Measurements from ENCODE around the gene KIF1B. TPM values are rescaled to one million over a fixed set of nuclear protein-coding genes. Genes with fewer than 3 reads are reported as not detected.
"Not testable (repeated sequence)": the region's sequence is repeated elsewhere in the genome, so short reads cannot be mapped to it uniquely, and the experiment has no call there.

The KIF1B gene
- total RNA-seq, 2 experiments from 2014 or later: 7.1 to 8.9 TPM

- no peak for TF ChIP-seq CTCF (IDR thresholded peaks at IDR 0.05)
- ChIA-PET CTCF (interaction anchor here (2.8 kb wide), 1 partner anchor 17 kb away, joined by 11 read pairs; the partner anchor contains the start of gene KIF1B), POLR2A (no interaction called here)
- ATAC-seq: no peak
- Mint-ChIP-seq H3K36me3 (ENCODE audit: low read depth) (no peaks in the 10 kb centered on the region), H3K9me3 (peaks cover under 1% of the 10 kb centered on the region), H3K4me3 (no peak overlapping the region), H3K27ac (no peak overlapping the region), H3K27me3 (peaks cover 9% of the 10 kb centered on the region), H3K4me1 (ENCODE audit: low read depth) (no peaks in the 10 kb centered on the region)
- no peak for DNase-seq
- intact Hi-C loops (cut with micrococcal nuclease): no loop called here
Measured at GRCh38 chr1:10193288-10193687, 17.1 kb upstream of the KIF1B start.

- Mint-ChIP-seq H3K27ac (no peak overlapping the region), H3K36me3 (ENCODE audit: low read depth) (no peaks in the 10 kb centered on the region), H3K27me3 (peaks cover 9% of the 10 kb centered on the region), H3K4me1 (ENCODE audit: low read depth) (no peaks in the 10 kb centered on the region), H3K4me3 (no peak overlapping the region), H3K9me3 (no peaks in the 10 kb centered on the region)
- CTCF ChIA-PET: interaction anchor here (2.8 kb wide), 1 partner anchor 14 kb away, joined by 14 read pairs; the partner anchor contains the start of gene KIF1B
- TF ChIP-seq CTCF (IDR thresholded peaks at IDR 0.05): no peak
- DNase-seq (no peak), ATAC-seq (no peak)
- intact Hi-C loops (cut with micrococcal nuclease): no loop called here
- POLR2A ChIA-PET: interaction anchor here (1.2 kb wide), 1 partner anchor 73 kb away, joined by 3 read pairs; no protein-coding TSS in a partner anchor
Measured at GRCh38 chr1:10195570-10195969, 14.8 kb upstream of the KIF1B start.

- H3K4me1 Mint-ChIP-seq (ENCODE audit: low read depth): no peaks in the 10 kb centered on the region
- intact Hi-C loops (cut with micrococcal nuclease): no loop called here
- TF ChIP-seq CTCF (IDR thresholded peaks at IDR 0.05): no peak
- H3K4me3 Mint-ChIP-seq: no peak overlapping the region
- H3K27me3 Mint-ChIP-seq: peaks cover 12% of the 10 kb centered on the region
- no peak for DNase-seq
- CTCF ChIA-PET: interaction anchor here (1.2 kb wide), 1 partner anchor 12 kb away, joined by 3 read pairs; no protein-coding TSS in a partner anchor
- POLR2A ChIA-PET: no interaction called here
- no peak overlapping the region for H3K27ac Mint-ChIP-seq
- H3K36me3 Mint-ChIP-seq (ENCODE audit: low read depth): no peaks in the 10 kb centered on the region
- H3K9me3 Mint-ChIP-seq: no peaks in the 10 kb centered on the region
- no peak for ATAC-seq
Measured at GRCh38 chr1:10196976-10197375, 13.4 kb upstream of the KIF1B start.

GRCh38 chr1:10200620-10201019, 9.8 kb upstream of the KIF1B start:
- CTCF ChIA-PET: interaction anchor here (1.1 to 2.7 kb wide), 2 partner anchors 9 to 137 kb away, joined by 4 to 16 read pairs; partner anchors contain the start of gene KIF1B
- H3K4me3 Mint-ChIP-seq: no peak overlapping the region
- POLR2A ChIA-PET: interaction anchor here (0.6 kb wide), 1 partner anchor 117 kb away, joined by 3 read pairs; no protein-coding TSS in a partner anchor
- no peak for TF ChIP-seq CTCF (IDR thresholded peaks at IDR 0.05)
- intact Hi-C loops (cut with micrococcal nuclease): no loop called here
- H3K27ac Mint-ChIP-seq: no peak overlapping the region
- H3K36me3 Mint-ChIP-seq (ENCODE audit: low read depth): no peaks in the 10 kb centered on the region
- H3K4me1 Mint-ChIP-seq (ENCODE audit: low read depth): no peaks in the 10 kb centered on the region
- peaks cover 9% of the 10 kb centered on the region for H3K27me3 Mint-ChIP-seq
- DNase-seq: no peak
- no peak for ATAC-seq
- no peaks in the 10 kb centered on the region for H3K9me3 Mint-ChIP-seq

GRCh38 chr1:10204003-10204642, 6.2 kb upstream of the KIF1B start:
- TF ChIP-seq CTCF (IDR thresholded peaks at IDR 0.05): no peak
- ATAC-seq (no peak), DNase-seq (no peak)
- Mint-ChIP-seq H3K4me1 (ENCODE audit: low read depth) (peaks cover under 1% of the 10 kb centered on the region), H3K27me3 (peaks cover 4% of the 10 kb centered on the region), H3K9me3 (no peaks in the 10 kb centered on the region), H3K36me3 (ENCODE audit: low read depth) (no peaks in the 10 kb centered on the region), H3K27ac (no peak overlapping the region), H3K4me3 (no peak overlapping the region)
- intact Hi-C loops (cut with micrococcal nuclease): no loop called here
- CTCF ChIA-PET: interaction anchor here (1.6 kb wide), 1 partner anchor 13 kb away, joined by 3 read pairs; no protein-coding TSS in a partner anchor
- POLR2A ChIA-PET: no interaction called here

GRCh38 chr1:10205206-10205605, 5.2 kb upstream of the KIF1B start:
- H3K4me3 Mint-ChIP-seq; ATAC-seq; H3K36me3 Mint-ChIP-seq (ENCODE audit: low read depth); intact Hi-C loops (cut with micrococcal nuclease); H3K27me3 Mint-ChIP-seq; DNase-seq; H3K9me3 Mint-ChIP-seq; H3K27ac Mint-ChIP-seq; POLR2A ChIA-PET; H3K4me1 Mint-ChIP-seq (ENCODE audit: low read depth): not testable (repeated sequence)
- CTCF ChIA-PET: interaction anchor here (0.6 kb wide), 1 partner anchor 133 kb away, joined by 3 read pairs; no protein-coding TSS in a partner anchor
